Chondrocyte (in vitro differentiated cells): ENCODE results near the gene OLR1. TPM values are rescaled to one million over a fixed set of nuclear protein-coding genes. Genes with fewer than 3 reads are reported as not detected.

Source experiments
- DNase-seq: peaks from one replicate; pipeline ENCODE4 v3.0.0; 2021; ENCODE audit warnings: mixed read lengths, low spot score
- H3K27ac Mint-ChIP-seq: one replicate; pipeline ENCODE4 v1.8.0; 2021; ENCODE audit warnings: mild to moderate bottlenecking, moderate library complexity, mixed read lengths; ENCODE audit not compliant: unreplicated experiment
- H3K27me3 Mint-ChIP-seq: 2 replicates; pipeline ENCODE4 v1.8.0; 2021; ENCODE audit warnings: low read depth, mixed read lengths
- H3K36me3 Mint-ChIP-seq: 2 replicates; pipeline ENCODE4 v1.8.0; 2021; ENCODE audit warnings: low read depth, mixed read lengths
- H3K4me1 Mint-ChIP-seq: 2 replicates; pipeline ENCODE4 v1.8.0; 2021; ENCODE audit warnings: low read depth, mild to moderate bottlenecking, mixed read lengths
- H3K4me3 Mint-ChIP-seq: one replicate; pipeline ENCODE4 v1.8.0; 2021; ENCODE audit warnings: mild to moderate bottlenecking, moderate library complexity, mixed read lengths; ENCODE audit not compliant: unreplicated experiment
- H3K9me3 Mint-ChIP-seq: 2 replicates; pipeline ENCODE4 v1.8.0; 2021; ENCODE audit warnings: low read depth, mixed read lengths
- CTCF ChIP-seq: fragments of 200-600 bp; sonication (generic); IDR thresholded peaks from 2 replicates; pipeline ENCODE4 v1.5.0; 2021; ENCODE audit warnings: antibody characterized with exemption, mild to moderate bottlenecking, moderate library complexity
- total RNA-seq: library from RNA; stranded (reverse); gene quantifications from 3 replicates; pipeline ENCODE4 v1.2.1, GENCODE V29; 2021

Gene OLR1
- total RNA-seq, 1 donor from 2014 or later, result not detected

GRCh38 chr12:10159280-10159679 lies 12.7 kb downstream of the OLR1 start:
- Mint-ChIP-seq H3K36me3 (no peaks in the 10 kb centered on the region), H3K27me3 (no peaks in the 10 kb centered on the region), H3K4me3 (no peak overlapping the region), H3K9me3 (no peaks in the 10 kb centered on the region), H3K27ac (no peak overlapping the region), H3K4me1 (no peaks in the 10 kb centered on the region)
- no peak for DNase-seq
- no peak for TF ChIP-seq CTCF

GRCh38 chr12:10158406-10158805 lies 13.5 kb downstream of the OLR1 start:
- H3K27me3 Mint-ChIP-seq, result no peaks in the 10 kb centered on the region
- no peaks in the 10 kb centered on the region for H3K36me3 Mint-ChIP-seq
- H3K9me3 Mint-ChIP-seq, result no peaks in the 10 kb centered on the region
- peaks cover 7% of the 10 kb centered on the region for H3K4me1 Mint-ChIP-seq
- H3K4me3 Mint-ChIP-seq, result no peak overlapping the region
- peak; percentile 23 for TF ChIP-seq CTCF
- no peak overlapping the region for H3K27ac Mint-ChIP-seq
- DNase-seq, result no peak

GRCh38 chr12:10155966-10156365 lies 16.0 kb downstream of the OLR1 start:
- Mint-ChIP-seq H3K36me3 (no peaks in the 10 kb centered on the region), H3K4me3 (no peak overlapping the region), H3K27ac (no peak overlapping the region), H3K9me3 (no peaks in the 10 kb centered on the region), H3K4me1 (peaks cover 10% of the 10 kb centered on the region), H3K27me3 (no peaks in the 10 kb centered on the region)
- DNase-seq, result no peak
- TF ChIP-seq CTCF, result no peak

- Mint-ChIP-seq H3K27ac (no peak overlapping the region), H3K36me3 (no peaks in the 10 kb centered on the region), H3K27me3 (no peaks in the 10 kb centered on the region), H3K4me1 (peaks cover 10% of the 10 kb centered on the region), H3K4me3 (peak overlapping the region; percentile 85), H3K9me3 (no peaks in the 10 kb centered on the region)
- no peak for TF ChIP-seq CTCF
- DNase-seq, result no peak
These were observed 17.8 kb downstream of the OLR1 start for GRCh38 chr12:10154145-10154496.

- Mint-ChIP-seq H3K4me3 (peak overlapping the region; percentile 85), H3K27ac (peak overlapping the region; percentile 91), H3K9me3 (no peaks in the 10 kb centered on the region), H3K27me3 (no peaks in the 10 kb centered on the region), H3K4me1 (peaks cover 10% of the 10 kb centered on the region), H3K36me3 (no peaks in the 10 kb centered on the region)
- TF ChIP-seq CTCF, result peak; percentile 96
- no peak for DNase-seq
These were observed 18.4 kb downstream of the OLR1 start for GRCh38 chr12:10153271-10154144.
